GM12864 (cell line): ENCODE measurements around the gene IDE.

Source experiments
- DNase-seq: peaks from one replicate; pipeline ENCODE4 v3.0.0-alpha.2; 2011; ENCODE audit warnings: low read depth
- H3K4me3 ChIP-seq: 2 replicates; pipeline ENCODE4 v1.5.1; 2011; ENCODE audit warnings: mild to moderate bottlenecking, low read depth, low read length, control low read depth
- CTCF ChIP-seq: IDR thresholded peaks from 2 replicates; pipeline ENCODE4 v1.5.1; 2011; ENCODE audit warnings: low read depth, mild to moderate bottlenecking, moderate library complexity, low read length, control low read depth, inconsistent platforms; ENCODE audit errors: missing control alignments

The IDE gene

GRCh38 chr10:92544296-92544695, 29.6 kb downstream of the IDE start:
- H3K4me3 ChIP-seq: no peak overlapping the region
- no peak for TF ChIP-seq CTCF
- peak; percentile 24 for DNase-seq

GRCh38 chr10:92542458-92542857, 31.4 kb downstream of the IDE start:
- no peak overlapping the region for H3K4me3 ChIP-seq
- no peak for DNase-seq
- TF ChIP-seq CTCF: no peak

GRCh38 chr10:92541583-92541982, 32.3 kb downstream of the IDE start:
- no peak for TF ChIP-seq CTCF
- no peak for DNase-seq

GRCh38 chr10:92538231-92538958, 35.5 kb downstream of the IDE start:
- no peak for DNase-seq
- TF ChIP-seq CTCF: no peak

More at GRCh38 chr10:92541583-92541982, 32.3 kb downstream of the IDE start:
- no peak overlapping the region for H3K4me3 ChIP-seq

GRCh38 chr10:92530891-92531535, 42.9 kb downstream of the IDE start:
- DNase-seq: no peak
- H3K4me3 ChIP-seq: no peak overlapping the region
- no peak for TF ChIP-seq CTCF

More at GRCh38 chr10:92538231-92538958, 35.5 kb downstream of the IDE start:
- no peak overlapping the region for H3K4me3 ChIP-seq

GRCh38 chr10:92530421-92530820, 43.5 kb downstream of the IDE start:
- no peak for TF ChIP-seq CTCF
- no peak for DNase-seq
- no peak overlapping the region for H3K4me3 ChIP-seq
